ENCODE measurements around the gene RPRD2.

- TF ChIP-seq CTCF (IDR thresholded peaks at IDR 0.05; ENCODE audit: insufficient read depth, low read depth, low read length) (no peak), EZH2 (IDR thresholded peaks at IDR 0.05; ENCODE audit: insufficient read depth, low read length) (no peak)
Measured at GRCh38 chr1:150484431-150484830, 120.5 kb downstream of the RPRD2 start.

Measured in astrocyte (in vitro differentiated cells and primary cell).